Measurements from ENCODE around the gene NDUFS3.
"Not testable (repeated sequence)": the region's sequence is repeated elsewhere in the genome, so short reads cannot be mapped to it uniquely, and the experiment has no call there.

NDUFS3 gene

GRCh38 chr11:47551086-47551485, 27.8 kb upstream of the NDUFS3 start:
- peak overlapping the region; percentile 98 for H3K4me3 Mint-ChIP-seq
- H3K9me3 Mint-ChIP-seq: no peaks in the 10 kb centered on the region
- peak overlapping the region; percentile 87 for H3K27ac Mint-ChIP-seq
- H3K36me3 Mint-ChIP-seq (ENCODE audit: low read depth): peaks cover 45% of the 10 kb centered on the region
- H3K27me3 Mint-ChIP-seq: no peaks in the 10 kb centered on the region
- peaks cover 57% of the 10 kb centered on the region for H3K4me1 Mint-ChIP-seq (ENCODE audit: low read depth)

- Mint-ChIP-seq H3K4me1 (ENCODE audit: low read depth) (peaks cover 50% of the 10 kb centered on the region), H3K36me3 (ENCODE audit: low read depth) (peaks cover 38% of the 10 kb centered on the region), H3K9me3 (no peaks in the 10 kb centered on the region), H3K4me3 (peak overlapping the region; percentile 98), H3K27me3 (no peaks in the 10 kb centered on the region), H3K27ac (peak overlapping the region; percentile 97)
Observed at GRCh38 chr11:47552056-47552565, 26.8 kb upstream of the NDUFS3 start.

- Mint-ChIP-seq H3K4me1 (ENCODE audit: low read depth) (peaks cover 45% of the 10 kb centered on the region), H3K9me3 (no peaks in the 10 kb centered on the region), H3K36me3 (ENCODE audit: low read depth) (peaks cover 33% of the 10 kb centered on the region), H3K4me3 (peak within 1 kb of the TSS; percentile 98), H3K27ac (peak within 1 kb of the TSS; percentile 97), H3K27me3 (no peaks in the 10 kb centered on the region)
Observed at GRCh38 chr11:47552566-47553405, 26.1 kb upstream of the NDUFS3 start, which contains the start of gene CELF1. CELF1 (minus strand) TSS chr11:47553132; CDS start chr11:47499523, 53,609 bp downstream.

GRCh38 chr11:47553406-47553743, 25.5 kb upstream of the NDUFS3 start:
- peaks cover 39% of the 10 kb centered on the region for H3K4me1 Mint-ChIP-seq (ENCODE audit: low read depth)
- peak overlapping the region; percentile 31 for H3K27ac Mint-ChIP-seq
- H3K9me3 Mint-ChIP-seq: no peaks in the 10 kb centered on the region
- peaks cover 27% of the 10 kb centered on the region for H3K36me3 Mint-ChIP-seq (ENCODE audit: low read depth)
- H3K4me3 Mint-ChIP-seq: peak overlapping the region; percentile 98
- H3K27me3 Mint-ChIP-seq: no peaks in the 10 kb centered on the region

GRCh38 chr11:47557004-47557403, 21.9 kb upstream of the NDUFS3 start:
- H3K27ac Mint-ChIP-seq; H3K4me3 Mint-ChIP-seq; H3K9me3 Mint-ChIP-seq; H3K27me3 Mint-ChIP-seq; H3K36me3 Mint-ChIP-seq (ENCODE audit: low read depth): not testable (repeated sequence)
- peaks cover 11% of the 10 kb centered on the region for H3K4me1 Mint-ChIP-seq (ENCODE audit: low read depth)

- Mint-ChIP-seq H3K36me3 (ENCODE audit: low read depth) (no peaks in the 10 kb centered on the region), H3K27me3 (no peaks in the 10 kb centered on the region), H3K27ac (no peak overlapping the region), H3K9me3 (no peaks in the 10 kb centered on the region), H3K4me3 (no peak overlapping the region), H3K4me1 (ENCODE audit: low read depth) (peaks cover 16% of the 10 kb centered on the region)
Observed at GRCh38 chr11:47558695-47559094, 20.2 kb upstream of the NDUFS3 start.

GRCh38 chr11:47560426-47560825, 18.4 kb upstream of the NDUFS3 start:
- Mint-ChIP-seq H3K4me3 (no peak overlapping the region), H3K4me1 (ENCODE audit: low read depth) (peaks cover 32% of the 10 kb centered on the region), H3K9me3 (no peaks in the 10 kb centered on the region), H3K27ac (no peak overlapping the region), H3K36me3 (ENCODE audit: low read depth) (no peaks in the 10 kb centered on the region), H3K27me3 (no peaks in the 10 kb centered on the region)

- H3K36me3 Mint-ChIP-seq (ENCODE audit: low read depth); H3K27ac Mint-ChIP-seq; H3K9me3 Mint-ChIP-seq; H3K4me3 Mint-ChIP-seq; H3K27me3 Mint-ChIP-seq: not testable (repeated sequence)
- peaks cover 46% of the 10 kb centered on the region for H3K4me1 Mint-ChIP-seq (ENCODE audit: low read depth)
Observed at GRCh38 chr11:47562393-47562792, 16.5 kb upstream of the NDUFS3 start.

GRCh38 chr11:47564366-47564765, 14.5 kb upstream of the NDUFS3 start:
- H3K27me3 Mint-ChIP-seq; H3K36me3 Mint-ChIP-seq (ENCODE audit: low read depth); H3K9me3 Mint-ChIP-seq: not testable (repeated sequence)
- Mint-ChIP-seq H3K27ac (peak overlapping the region; percentile 31), H3K4me1 (ENCODE audit: low read depth) (peaks cover 46% of the 10 kb centered on the region), H3K4me3 (peak overlapping the region; percentile 88)

GRCh38 chr11:47564933-47565339, 13.9 kb upstream of the NDUFS3 start:
- no peaks in the 10 kb centered on the region for H3K9me3 Mint-ChIP-seq

GRCh38 chr11:47565340-47566148, 13.3 kb upstream of the NDUFS3 start, which contains the start of gene PTPMT1:
PTPMT1 (plus strand) TSS chr11:47565599; CDS start chr11:47565623, 24 bp downstream.
- Mint-ChIP-seq H3K27ac (peak within 1 kb of the TSS; percentile 87), H3K36me3 (ENCODE audit: low read depth) (peaks cover 11% of the 10 kb centered on the region), H3K4me1 (ENCODE audit: low read depth) (peaks cover 46% of the 10 kb centered on the region), H3K27me3 (no peaks in the 10 kb centered on the region), H3K4me3 (peak within 1 kb of the TSS; percentile 88), H3K9me3 (no peaks in the 10 kb centered on the region)

More at GRCh38 chr11:47564933-47565339, 13.9 kb upstream of the NDUFS3 start:
- Mint-ChIP-seq H3K4me1 (ENCODE audit: low read depth) (peaks cover 46% of the 10 kb centered on the region), H3K27me3 (no peaks in the 10 kb centered on the region), H3K4me3 (peak overlapping the region; percentile 88), H3K36me3 (ENCODE audit: low read depth) (peaks cover 7% of the 10 kb centered on the region), H3K27ac (peak overlapping the region; percentile 87)

GRCh38 chr11:47566149-47566698, 12.7 kb upstream of the NDUFS3 start:
- H3K36me3 Mint-ChIP-seq (ENCODE audit: low read depth): peaks cover 18% of the 10 kb centered on the region
- peak overlapping the region; percentile 88 for H3K4me3 Mint-ChIP-seq
- peak overlapping the region; percentile 86 for H3K27ac Mint-ChIP-seq
- H3K4me1 Mint-ChIP-seq (ENCODE audit: low read depth): peaks cover 46% of the 10 kb centered on the region
- H3K9me3 Mint-ChIP-seq: no peaks in the 10 kb centered on the region
- no peaks in the 10 kb centered on the region for H3K27me3 Mint-ChIP-seq

GRCh38 chr11:47569646-47570045, 9.2 kb upstream of the NDUFS3 start:
- H3K27ac Mint-ChIP-seq: no peak overlapping the region
- H3K36me3 Mint-ChIP-seq (ENCODE audit: low read depth): peaks cover 46% of the 10 kb centered on the region
- H3K9me3 Mint-ChIP-seq: no peaks in the 10 kb centered on the region
- H3K4me1 Mint-ChIP-seq (ENCODE audit: low read depth): peaks cover 23% of the 10 kb centered on the region
- H3K4me3 Mint-ChIP-seq: no peak overlapping the region
- H3K27me3 Mint-ChIP-seq: no peaks in the 10 kb centered on the region

- H3K27ac Mint-ChIP-seq: no peak overlapping the region
- H3K4me3 Mint-ChIP-seq: no peak overlapping the region
- no peaks in the 10 kb centered on the region for H3K27me3 Mint-ChIP-seq
- peaks cover 16% of the 10 kb centered on the region for H3K4me1 Mint-ChIP-seq (ENCODE audit: low read depth)
- H3K9me3 Mint-ChIP-seq: no peaks in the 10 kb centered on the region
- peaks cover 52% of the 10 kb centered on the region for H3K36me3 Mint-ChIP-seq (ENCODE audit: low read depth)
Observed at GRCh38 chr11:47570651-47571356, 8.1 kb upstream of the NDUFS3 start.

Measured in stimulated activated naive CD8-positive, alpha-beta T cell treated with anti-CD3 and anti-CD28 coated beads, Interleukin-15, Interleukin-2, amounts not matched to agents 100 ng/mL and 50 ng/mL, for 24 hours (primary cell).